ENCODE measurements around the gene HRH4. TPM values are rescaled to one million over a fixed set of nuclear protein-coding genes. Genes with fewer than 3 reads are reported as not detected.

Gene HRH4
- not detected in 5 replicates for total RNA-seq (2022; extraction: Qiagen RNA extraction; ENCODE audit: low read depth)

DNA sequence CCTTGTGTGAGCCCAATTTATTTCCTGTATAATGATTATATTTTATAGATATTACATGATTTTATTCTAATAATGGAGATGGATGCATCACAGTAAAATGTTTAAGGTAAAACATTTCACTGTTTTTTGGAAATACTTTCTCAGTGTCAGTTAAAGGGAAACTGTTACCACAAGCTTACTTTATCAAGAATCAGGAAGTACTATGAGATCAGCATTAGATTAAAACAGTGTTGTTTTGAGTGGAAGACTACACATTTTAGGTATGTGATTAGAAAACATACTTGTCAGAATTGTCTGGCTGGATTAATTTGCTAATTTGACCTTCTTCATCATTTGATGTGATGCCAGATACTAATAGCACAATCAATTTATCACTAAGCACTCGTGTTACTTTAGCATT, at the start of gene HRH4:
TSS of gene HRH4 (plus strand) at position 250 of the 400 bp plus-strand sequence. CDS start at position 342, 92 bp downstream.

GRCh38 chr18:24426398-24427294, 33.8 kb upstream of the HRH4 start, which contains the start of gene IMPACT:
Gene IMPACT (plus strand): TSS chr18:24426670. CDS start chr18:24426757, 87 bp downstream.

Other genes with a start within 250 kb of the HRH4 start
- 9.4 to 15.9 TPM (median 11.7 TPM) in 5 replicates for gene OSBPL1A, start 62.8 kb upstream of the HRH4 start, total RNA-seq (2022; extraction: Qiagen RNA extraction; ENCODE audit: low read depth)
- gene IMPACT, start 34.0 kb upstream of the HRH4 start, total RNA-seq (2022; extraction: Qiagen RNA extraction; ENCODE audit: low read depth), result 10.9 to 14.7 TPM (median 11.8 TPM) in 5 replicates